ENCODE data around the gene ITIH1.

The ITIH1 gene

GRCh38 chr3:52786330-52787215 lies 9.2 kb downstream of the ITIH1 start:
- H3K9ac ChIP-seq (ENCODE audit: low read length), result no peak overlapping the region

GRCh38 chr3:52787246-52787645 lies 9.8 kb downstream of the ITIH1 start:
- Histone ChIP-seq H2AFZ (ENCODE audit: low read depth, low read length) (no peak overlapping the region), H4K20me1 (ENCODE audit: insufficient read depth, low read length) (no peaks in the 10 kb centered on the region), H3K9me3 (ENCODE audit: insufficient read depth, low read length) (no peaks in the 10 kb centered on the region), H3K4me2 (ENCODE audit: low read length) (no peak overlapping the region), H3K4me1 (ENCODE audit: low read length) (no peaks in the 10 kb centered on the region), H3K4me3 (ENCODE audit: low read length) (no peak overlapping the region), H3K79me2 (ENCODE audit: low read length) (no peaks in the 10 kb centered on the region), H3K27me3 (ENCODE audit: low read depth, low read length) (no peaks in the 10 kb centered on the region), H3K36me3 (replicated peaks; ENCODE audit: low read depth, low read length) (no peaks in the 10 kb centered on the region), H3K27ac (ENCODE audit: low read length) (no peak overlapping the region), H3K9ac (ENCODE audit: low read length) (no peak overlapping the region)
- no peak for TF ChIP-seq EZH2phosphoT487 (IDR thresholded peaks at IDR 0.05; ENCODE audit: low read depth)
- TF ChIP-seq, protein P1, sequence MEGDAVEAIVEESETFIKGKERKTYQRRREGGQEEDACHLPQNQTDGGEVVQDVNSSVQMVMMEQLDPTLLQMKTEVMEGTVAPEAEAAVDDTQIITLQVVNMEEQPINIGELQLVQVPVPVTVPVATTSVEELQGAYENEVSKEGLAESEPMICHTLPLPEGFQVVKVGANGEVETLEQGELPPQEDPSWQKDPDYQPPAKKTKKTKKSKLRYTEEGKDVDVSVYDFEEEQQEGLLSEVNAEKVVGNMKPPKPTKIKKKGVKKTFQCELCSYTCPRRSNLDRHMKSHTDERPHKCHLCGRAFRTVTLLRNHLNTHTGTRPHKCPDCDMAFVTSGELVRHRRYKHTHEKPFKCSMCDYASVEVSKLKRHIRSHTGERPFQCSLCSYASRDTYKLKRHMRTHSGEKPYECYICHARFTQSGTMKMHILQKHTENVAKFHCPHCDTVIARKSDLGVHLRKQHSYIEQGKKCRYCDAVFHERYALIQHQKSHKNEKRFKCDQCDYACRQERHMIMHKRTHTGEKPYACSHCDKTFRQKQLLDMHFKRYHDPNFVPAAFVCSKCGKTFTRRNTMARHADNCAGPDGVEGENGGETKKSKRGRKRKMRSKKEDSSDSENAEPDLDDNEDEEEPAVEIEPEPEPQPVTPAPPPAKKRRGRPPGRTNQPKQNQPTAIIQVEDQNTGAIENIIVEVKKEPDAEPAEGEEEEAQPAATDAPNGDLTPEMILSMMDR (IDR thresholded peaks at IDR 0.05; ENCODE audit: low read depth, low read length), result no peak

More at GRCh38 chr3:52786330-52787215, 9.2 kb downstream of the ITIH1 start:
- Histone ChIP-seq H3K4me1 (ENCODE audit: low read length) (no peaks in the 10 kb centered on the region), H3K9me3 (ENCODE audit: insufficient read depth, low read length) (no peaks in the 10 kb centered on the region), H3K4me2 (ENCODE audit: low read length) (no peak overlapping the region), H3K27me3 (ENCODE audit: low read depth, low read length) (no peaks in the 10 kb centered on the region), H3K4me3 (ENCODE audit: low read length) (no peak overlapping the region), H4K20me1 (ENCODE audit: insufficient read depth, low read length) (no peaks in the 10 kb centered on the region), H3K79me2 (ENCODE audit: low read length) (no peaks in the 10 kb centered on the region), H2AFZ (ENCODE audit: low read depth, low read length) (no peak overlapping the region), H3K36me3 (replicated peaks; ENCODE audit: low read depth, low read length) (no peaks in the 10 kb centered on the region), H3K27ac (ENCODE audit: low read length) (no peak overlapping the region)
- TF ChIP-seq EZH2phosphoT487 (IDR thresholded peaks at IDR 0.05; ENCODE audit: low read depth), result no peak
- TF ChIP-seq, protein P1 (IDR thresholded peaks at IDR 0.05; ENCODE audit: low read depth, low read length), result no peak

DNA sequence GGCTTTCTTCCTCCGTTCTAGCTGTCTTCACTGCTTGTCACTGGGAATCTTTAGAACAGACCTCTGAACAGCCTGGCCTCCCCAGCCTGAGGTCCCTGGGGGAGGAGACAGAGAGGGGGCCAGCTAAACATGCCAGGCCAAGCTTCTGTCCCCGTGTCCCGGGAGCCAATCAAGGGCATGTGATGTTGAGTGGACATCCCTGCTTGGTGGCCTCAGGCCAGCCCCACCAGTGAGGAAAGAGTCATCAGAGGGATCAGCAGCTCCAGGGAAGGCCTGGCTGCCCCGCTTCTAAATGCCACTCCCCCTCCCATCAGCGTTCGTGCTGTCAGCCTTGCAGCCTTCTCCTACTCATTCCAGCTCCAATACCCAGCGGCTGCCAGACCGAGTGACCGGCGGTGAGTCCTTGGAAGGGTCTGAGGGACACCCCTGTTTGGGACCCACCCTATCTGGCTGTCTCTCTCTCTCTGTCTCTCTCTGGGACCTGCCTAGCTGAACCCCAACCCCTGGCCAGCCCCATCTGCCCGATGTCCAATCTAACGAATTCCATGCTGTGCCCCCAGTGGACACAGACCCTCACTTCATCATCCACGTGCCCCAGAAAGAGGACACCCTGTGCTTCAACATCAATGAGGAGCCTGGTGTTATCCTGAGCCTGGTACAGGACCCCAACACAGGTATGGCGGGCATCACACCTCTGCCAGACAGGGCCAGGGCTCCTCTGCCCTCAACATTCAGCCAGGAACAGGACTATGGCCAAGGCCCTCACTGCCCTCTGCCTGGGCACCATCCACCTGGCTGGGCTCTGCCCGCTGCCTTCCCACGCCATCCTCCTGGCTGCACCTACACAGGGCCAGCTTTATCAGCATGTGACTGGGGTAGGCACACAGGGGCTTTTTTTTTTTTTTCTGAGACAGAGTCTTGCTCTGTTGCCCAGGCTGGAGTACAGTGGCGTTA lies 10.6 kb downstream of the ITIH1 start:
- H3K9me3 ChIP-seq (ENCODE audit: insufficient read depth, low read length), result no peaks in the 10 kb centered on the region
- no peak for TF ChIP-seq EZH2phosphoT487 (IDR thresholded peaks at IDR 0.05; ENCODE audit: low read depth)
- TF ChIP-seq, protein P1 (IDR thresholded peaks at IDR 0.05; ENCODE audit: low read depth, low read length), result no peak
- H2AFZ ChIP-seq (ENCODE audit: low read depth, low read length), result no peak overlapping the region
- no peaks in the 10 kb centered on the region for H3K36me3 ChIP-seq (replicated peaks; ENCODE audit: low read depth, low read length)
- no peaks in the 10 kb centered on the region for H3K27me3 ChIP-seq (ENCODE audit: low read depth, low read length)
- H4K20me1 ChIP-seq (ENCODE audit: insufficient read depth, low read length), result no peaks in the 10 kb centered on the region
- H3K9ac ChIP-seq (ENCODE audit: low read length), result no peak overlapping the region
- H3K4me1 ChIP-seq (ENCODE audit: low read length), result 0 out of 2 replicates have a peak, but pooled peaks cover 3% of the 10 kb centered on the region
- H3K4me2 ChIP-seq (ENCODE audit: low read length), result no peak overlapping the region
- no peak overlapping the region for H3K27ac ChIP-seq (ENCODE audit: low read length)
- H3K79me2 ChIP-seq (ENCODE audit: low read length), result no peaks in the 10 kb centered on the region
- H3K4me3 ChIP-seq (ENCODE audit: low read length), result no peak overlapping the region
